ENCODE results near the gene EDEM2. TPM values are rescaled to one million over a fixed set of nuclear protein-coding genes. Genes with fewer than 3 reads are reported as not detected.

EDEM2 gene
- total and polyA plus RNA-seq, 2 of the 13 experiments (the other 11 are each of a cell fraction or from before 2014, with no cell fraction given), result 33.1 to 46.9 TPM

- TF ChIP-seq RBFOX2 (IDR thresholded peaks at IDR 0.05; ENCODE audit: low read depth, low read length), result peak; percentile 98
- TF ChIP-seq NFIB (CRISPR knock-in tag; IDR thresholded peaks at IDR 0.05; ENCODE audit: borderline replicate concordance), result no peak; the same call in 1 of the 2 replicates
- peak; percentile 96 for TF ChIP-seq ZNF225 (CRISPR knock-in tag; IDR thresholded peaks at IDR 0.05)
- TF ChIP-seq, protein P1, sequence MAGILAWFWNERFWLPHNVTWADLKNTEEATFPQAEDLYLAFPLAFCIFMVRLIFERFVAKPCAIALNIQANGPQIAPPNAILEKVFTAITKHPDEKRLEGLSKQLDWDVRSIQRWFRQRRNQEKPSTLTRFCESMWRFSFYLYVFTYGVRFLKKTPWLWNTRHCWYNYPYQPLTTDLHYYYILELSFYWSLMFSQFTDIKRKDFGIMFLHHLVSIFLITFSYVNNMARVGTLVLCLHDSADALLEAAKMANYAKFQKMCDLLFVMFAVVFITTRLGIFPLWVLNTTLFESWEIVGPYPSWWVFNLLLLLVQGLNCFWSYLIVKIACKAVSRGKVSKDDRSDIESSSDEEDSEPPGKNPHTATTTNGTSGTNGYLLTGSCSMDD (CRISPR knock-in tag; IDR thresholded peaks at IDR 0.05), result no peak
- TF ChIP-seq, protein P2, sequence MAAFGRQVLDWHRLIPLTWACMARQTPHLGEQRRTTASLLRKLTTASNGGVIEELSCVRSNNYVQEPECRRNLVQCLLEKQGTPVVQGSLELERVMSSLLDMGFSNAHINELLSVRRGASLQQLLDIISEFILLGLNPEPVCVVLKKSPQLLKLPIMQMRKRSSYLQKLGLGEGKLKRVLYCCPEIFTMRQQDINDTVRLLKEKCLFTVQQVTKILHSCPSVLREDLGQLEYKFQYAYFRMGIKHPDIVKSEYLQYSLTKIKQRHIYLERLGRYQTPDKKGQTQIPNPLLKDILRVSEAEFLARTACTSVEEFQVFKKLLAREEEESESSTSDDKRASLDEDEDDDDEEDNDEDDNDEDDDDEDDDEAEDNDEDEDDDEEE (CRISPR knock-in tag; IDR thresholded peaks at IDR 0.05), result no peak
- TF ChIP-seq ZNF780A (CRISPR knock-in tag; IDR thresholded peaks at IDR 0.05), result no peak
- TF ChIP-seq ZNF207 (IDR thresholded peaks at IDR 0.05; ENCODE audit: borderline replicate concordance), result no peak
- no peak for TF ChIP-seq ISL2 (CRISPR knock-in tag; IDR thresholded peaks at IDR 0.05)
- TF ChIP-seq, protein P3, sequence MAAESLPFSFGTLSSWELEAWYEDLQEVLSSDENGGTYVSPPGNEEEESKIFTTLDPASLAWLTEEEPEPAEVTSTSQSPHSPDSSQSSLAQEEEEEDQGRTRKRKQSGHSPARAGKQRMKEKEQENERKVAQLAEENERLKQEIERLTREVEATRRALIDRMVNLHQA (CRISPR knock-in tag; IDR thresholded peaks at IDR 0.05), result no peak
- no peak for TF ChIP-seq NCOA1 (CRISPR knock-in tag; IDR thresholded peaks at IDR 0.05)
- TF ChIP-seq RFX1 (IDR thresholded peaks at IDR 0.05), result no peak
- TF ChIP-seq MXD3 (CRISPR knock-in tag; IDR thresholded peaks at IDR 0.05), result peak; percentile 98
- 0 out of 2 replicates have a peak, but pooled peaks have one; percentile 77 for TF ChIP-seq SNAPC2 (CRISPR knock-in tag; IDR thresholded peaks at IDR 0.05)
- no peak for TF ChIP-seq CC2D1A (CRISPR knock-in tag; IDR thresholded peaks at IDR 0.05)
- TF ChIP-seq ZNF562 (CRISPR knock-in tag; IDR thresholded peaks at IDR 0.05; ENCODE audit: borderline replicate concordance), result peak; percentile 56; the same call in 1 of the 2 replicates
- peak; percentile 67 for TF ChIP-seq FOXA3 (CRISPR knock-in tag; IDR thresholded peaks at IDR 0.05)
- no peak for TF ChIP-seq NFYB (CRISPR knock-in tag; IDR thresholded peaks at IDR 0.05)
- TF ChIP-seq, protein P4, sequence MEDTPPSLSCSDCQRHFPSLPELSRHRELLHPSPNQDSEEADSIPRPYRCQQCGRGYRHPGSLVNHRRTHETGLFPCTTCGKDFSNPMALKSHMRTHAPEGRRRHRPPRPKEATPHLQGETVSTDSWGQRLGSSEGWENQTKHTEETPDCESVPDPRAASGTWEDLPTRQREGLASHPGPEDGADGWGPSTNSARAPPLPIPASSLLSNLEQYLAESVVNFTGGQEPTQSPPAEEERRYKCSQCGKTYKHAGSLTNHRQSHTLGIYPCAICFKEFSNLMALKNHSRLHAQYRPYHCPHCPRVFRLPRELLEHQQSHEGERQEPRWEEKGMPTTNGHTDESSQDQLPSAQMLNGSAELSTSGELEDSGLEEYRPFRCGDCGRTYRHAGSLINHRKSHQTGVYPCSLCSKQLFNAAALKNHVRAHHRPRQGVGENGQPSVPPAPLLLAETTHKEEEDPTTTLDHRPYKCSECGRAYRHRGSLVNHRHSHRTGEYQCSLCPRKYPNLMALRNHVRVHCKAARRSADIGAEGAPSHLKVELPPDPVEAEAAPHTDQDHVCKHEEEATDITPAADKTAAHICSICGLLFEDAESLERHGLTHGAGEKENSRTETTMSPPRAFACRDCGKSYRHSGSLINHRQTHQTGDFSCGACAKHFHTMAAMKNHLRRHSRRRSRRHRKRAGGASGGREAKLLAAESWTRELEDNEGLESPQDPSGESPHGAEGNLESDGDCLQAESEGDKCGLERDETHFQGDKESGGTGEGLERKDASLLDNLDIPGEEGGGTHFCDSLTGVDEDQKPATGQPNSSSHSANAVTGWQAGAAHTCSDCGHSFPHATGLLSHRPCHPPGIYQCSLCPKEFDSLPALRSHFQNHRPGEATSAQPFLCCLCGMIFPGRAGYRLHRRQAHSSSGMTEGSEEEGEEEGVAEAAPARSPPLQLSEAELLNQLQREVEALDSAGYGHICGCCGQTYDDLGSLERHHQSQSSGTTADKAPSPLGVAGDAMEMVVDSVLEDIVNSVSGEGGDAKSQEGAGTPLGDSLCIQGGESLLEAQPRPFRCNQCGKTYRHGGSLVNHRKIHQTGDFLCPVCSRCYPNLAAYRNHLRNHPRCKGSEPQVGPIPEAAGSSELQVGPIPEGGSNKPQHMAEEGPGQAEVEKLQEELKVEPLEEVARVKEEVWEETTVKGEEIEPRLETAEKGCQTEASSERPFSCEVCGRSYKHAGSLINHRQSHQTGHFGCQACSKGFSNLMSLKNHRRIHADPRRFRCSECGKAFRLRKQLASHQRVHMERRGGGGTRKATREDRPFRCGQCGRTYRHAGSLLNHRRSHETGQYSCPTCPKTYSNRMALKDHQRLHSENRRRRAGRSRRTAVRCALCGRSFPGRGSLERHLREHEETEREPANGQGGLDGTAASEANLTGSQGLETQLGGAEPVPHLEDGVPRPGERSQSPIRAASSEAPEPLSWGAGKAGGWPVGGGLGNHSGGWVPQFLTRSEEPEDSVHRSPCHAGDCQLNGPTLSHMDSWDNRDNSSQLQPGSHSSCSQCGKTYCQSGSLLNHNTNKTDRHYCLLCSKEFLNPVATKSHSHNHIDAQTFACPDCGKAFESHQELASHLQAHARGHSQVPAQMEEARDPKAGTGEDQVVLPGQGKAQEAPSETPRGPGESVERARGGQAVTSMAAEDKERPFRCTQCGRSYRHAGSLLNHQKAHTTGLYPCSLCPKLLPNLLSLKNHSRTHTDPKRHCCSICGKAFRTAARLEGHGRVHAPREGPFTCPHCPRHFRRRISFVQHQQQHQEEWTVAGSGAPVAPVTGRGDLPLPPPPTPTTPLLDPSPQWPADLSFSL (CRISPR knock-in tag; IDR thresholded peaks at IDR 0.05), result no peak
- peak; percentile 52 for TF ChIP-seq MNT (IDR thresholded peaks at IDR 0.05)
- no peak for TF ChIP-seq ZNF557 (CRISPR knock-in tag; IDR thresholded peaks at IDR 0.05)
Observed at GRCh38 chr20:35174458-35175216, 27.5 kb upstream of the EDEM2 start (continued).

Data from HepG2 (cell line).